HG03025 (cell line): ENCODE results near the gene CCL15.

Experiments
- ATAC-seq: cut with Tn5 transposase; IDR thresholded peaks from one replicate; pipeline ENCODE4 v1.9.1; 2021; ENCODE audit warnings: mild to moderate bottlenecking, moderate library complexity; ENCODE audit not compliant: unreplicated experiment, low FRiP score

The CCL15 gene

GRCh38 chr17:35949401-35949800 lies 52.0 kb downstream of the CCL15 start:
- no peak for ATAC-seq

GRCh38 chr17:35948092-35948491 lies 53.3 kb downstream of the CCL15 start:
- ATAC-seq, result no peak
